Astrocyte of the spinal cord (primary cell): Measurements from ENCODE around the gene MEGF6.

Source experiments
- DNase-seq: peaks from one replicate; pipeline ENCODE4 v3.0.0; 2011; ENCODE audit warnings: low read depth, low spot score
- H3K4me3 ChIP-seq: 2 replicates; pipeline ENCODE4 v1.5.1; 2011; ENCODE audit warnings: low read depth, mild to moderate bottlenecking, low read length, moderate library complexity
- in situ Hi-C: cut with HindIII; loops from 2 replicates; pipeline ENCODE4 v1.10.0; 2017; ENCODE audit warnings: low sequenced_read_pairs
- TF ChIP-seq, protein P1 (sequence below): IDR thresholded peaks from 2 replicates; pipeline ENCODE4 v1.5.1; 2012; ENCODE audit warnings: low read depth, mild to moderate bottlenecking, low read length, inconsistent platforms

MEGF6 gene

DNA sequence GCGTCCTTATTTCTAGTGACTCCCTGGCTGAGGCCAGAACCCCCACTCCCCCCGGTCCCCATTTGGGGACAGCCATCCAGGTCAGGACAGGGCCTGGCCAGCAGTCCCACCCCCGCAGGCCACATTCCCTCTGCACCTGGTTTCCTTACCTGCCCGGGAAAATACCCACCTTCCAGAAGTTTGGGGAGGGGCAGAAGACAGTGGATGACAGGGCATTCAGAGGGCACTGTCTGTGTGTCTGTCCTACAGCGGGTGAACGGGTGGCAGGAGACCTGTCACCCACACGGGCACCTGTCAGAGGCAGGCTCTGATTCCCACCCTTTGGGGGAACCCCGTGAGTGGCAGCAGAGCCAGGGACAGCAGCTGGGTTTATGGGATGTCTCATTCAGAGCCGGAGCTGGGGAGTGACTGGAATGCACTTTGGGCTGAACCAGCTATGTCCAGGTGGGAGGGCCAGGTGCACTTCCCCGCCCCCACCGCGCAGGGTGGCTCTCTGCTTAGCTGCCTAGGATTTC is 154.8 kb downstream of the MEGF6 start:
- in situ Hi-C loops, result no loop called here
- H3K4me3 ChIP-seq, result no peak overlapping the region
- no peak for DNase-seq
- TF ChIP-seq, protein P1, sequence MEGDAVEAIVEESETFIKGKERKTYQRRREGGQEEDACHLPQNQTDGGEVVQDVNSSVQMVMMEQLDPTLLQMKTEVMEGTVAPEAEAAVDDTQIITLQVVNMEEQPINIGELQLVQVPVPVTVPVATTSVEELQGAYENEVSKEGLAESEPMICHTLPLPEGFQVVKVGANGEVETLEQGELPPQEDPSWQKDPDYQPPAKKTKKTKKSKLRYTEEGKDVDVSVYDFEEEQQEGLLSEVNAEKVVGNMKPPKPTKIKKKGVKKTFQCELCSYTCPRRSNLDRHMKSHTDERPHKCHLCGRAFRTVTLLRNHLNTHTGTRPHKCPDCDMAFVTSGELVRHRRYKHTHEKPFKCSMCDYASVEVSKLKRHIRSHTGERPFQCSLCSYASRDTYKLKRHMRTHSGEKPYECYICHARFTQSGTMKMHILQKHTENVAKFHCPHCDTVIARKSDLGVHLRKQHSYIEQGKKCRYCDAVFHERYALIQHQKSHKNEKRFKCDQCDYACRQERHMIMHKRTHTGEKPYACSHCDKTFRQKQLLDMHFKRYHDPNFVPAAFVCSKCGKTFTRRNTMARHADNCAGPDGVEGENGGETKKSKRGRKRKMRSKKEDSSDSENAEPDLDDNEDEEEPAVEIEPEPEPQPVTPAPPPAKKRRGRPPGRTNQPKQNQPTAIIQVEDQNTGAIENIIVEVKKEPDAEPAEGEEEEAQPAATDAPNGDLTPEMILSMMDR, result no peak

DNA sequence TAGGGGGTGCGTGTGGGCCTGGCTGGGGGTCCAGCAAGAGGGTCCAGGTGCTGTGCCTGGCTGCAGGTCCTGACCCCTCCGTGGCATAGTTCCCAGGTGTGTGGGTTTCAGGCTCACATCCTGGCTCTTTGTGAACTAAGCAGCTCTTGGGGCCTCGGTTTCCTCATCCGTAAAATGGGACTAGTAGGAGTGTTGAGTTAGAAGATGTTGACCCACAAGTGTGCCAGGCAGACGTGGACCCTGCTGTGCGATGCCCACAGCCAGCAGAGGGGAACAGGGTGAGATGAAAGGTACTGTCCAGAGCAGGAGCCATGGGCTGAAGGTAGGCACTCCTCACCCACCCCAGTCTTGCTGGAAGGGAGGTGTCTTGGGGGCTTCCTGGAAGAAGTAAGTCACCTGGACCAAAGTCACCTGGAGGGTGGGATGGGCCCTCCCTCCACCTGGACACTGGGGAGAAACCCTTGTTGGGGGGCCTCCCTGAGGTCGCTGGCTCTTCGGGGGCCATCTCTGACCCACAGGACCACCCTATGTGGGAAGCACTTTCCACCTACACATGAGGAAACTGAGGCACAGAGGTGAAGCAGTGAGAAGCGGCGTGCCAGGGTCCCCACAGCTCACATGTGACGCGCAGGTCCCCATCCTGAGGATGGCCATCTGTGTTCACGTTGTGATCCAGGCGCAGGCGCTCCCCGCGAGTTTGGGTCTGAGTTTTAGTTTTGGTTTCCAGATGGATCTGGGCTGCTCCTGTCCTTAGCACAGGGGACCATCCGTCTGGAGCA is 155.4 kb downstream of the MEGF6 start:
- TF ChIP-seq, protein P1, result no peak
- in situ Hi-C loops, result no loop called here
- no peak for DNase-seq
- no peak overlapping the region for H3K4me3 ChIP-seq

DNA sequence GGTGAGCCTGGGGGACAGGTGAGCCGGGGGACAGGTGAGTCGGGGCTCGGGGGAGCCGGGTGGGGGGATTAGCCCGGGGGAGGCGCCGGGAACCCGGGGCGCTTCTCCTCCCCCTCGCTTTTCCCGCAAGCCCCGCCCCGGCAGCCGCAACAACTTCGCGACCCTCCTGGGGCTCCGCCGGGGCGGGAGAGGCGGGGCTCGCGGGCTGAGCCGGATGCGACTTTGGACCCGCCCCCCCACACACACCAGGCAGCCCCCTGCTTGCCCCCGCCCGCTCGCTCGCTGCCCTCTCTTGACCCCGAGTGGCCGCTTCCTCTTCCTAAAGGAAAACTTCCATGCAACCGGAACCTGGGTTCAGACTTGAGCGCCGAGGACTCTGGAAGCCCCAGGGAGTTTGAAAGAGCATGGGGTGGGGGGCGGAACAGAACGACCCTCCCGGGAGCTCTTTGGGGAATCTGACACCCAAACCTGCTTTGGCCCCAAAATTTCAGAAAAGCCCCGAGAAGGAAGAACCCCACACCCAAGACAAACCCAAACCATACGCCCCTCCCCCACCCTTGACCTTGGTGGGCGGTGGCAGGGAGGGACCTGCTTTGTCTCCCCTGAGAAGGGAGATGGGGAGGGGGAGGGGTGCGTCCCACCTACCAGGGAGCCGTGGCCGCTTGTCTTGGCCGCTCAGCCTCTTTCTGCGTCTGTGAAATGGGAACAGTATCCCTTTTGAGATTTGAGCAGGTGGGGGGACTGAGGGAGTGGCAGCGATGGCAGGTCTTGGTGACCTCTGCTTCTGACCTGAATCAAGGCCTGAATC is 156.3 kb downstream of the MEGF6 start:
- peak overlapping the region; percentile 2 for H3K4me3 ChIP-seq
- TF ChIP-seq, protein P1, result no peak
- no peak for DNase-seq
- in situ Hi-C loops, result no loop called here

DNA sequence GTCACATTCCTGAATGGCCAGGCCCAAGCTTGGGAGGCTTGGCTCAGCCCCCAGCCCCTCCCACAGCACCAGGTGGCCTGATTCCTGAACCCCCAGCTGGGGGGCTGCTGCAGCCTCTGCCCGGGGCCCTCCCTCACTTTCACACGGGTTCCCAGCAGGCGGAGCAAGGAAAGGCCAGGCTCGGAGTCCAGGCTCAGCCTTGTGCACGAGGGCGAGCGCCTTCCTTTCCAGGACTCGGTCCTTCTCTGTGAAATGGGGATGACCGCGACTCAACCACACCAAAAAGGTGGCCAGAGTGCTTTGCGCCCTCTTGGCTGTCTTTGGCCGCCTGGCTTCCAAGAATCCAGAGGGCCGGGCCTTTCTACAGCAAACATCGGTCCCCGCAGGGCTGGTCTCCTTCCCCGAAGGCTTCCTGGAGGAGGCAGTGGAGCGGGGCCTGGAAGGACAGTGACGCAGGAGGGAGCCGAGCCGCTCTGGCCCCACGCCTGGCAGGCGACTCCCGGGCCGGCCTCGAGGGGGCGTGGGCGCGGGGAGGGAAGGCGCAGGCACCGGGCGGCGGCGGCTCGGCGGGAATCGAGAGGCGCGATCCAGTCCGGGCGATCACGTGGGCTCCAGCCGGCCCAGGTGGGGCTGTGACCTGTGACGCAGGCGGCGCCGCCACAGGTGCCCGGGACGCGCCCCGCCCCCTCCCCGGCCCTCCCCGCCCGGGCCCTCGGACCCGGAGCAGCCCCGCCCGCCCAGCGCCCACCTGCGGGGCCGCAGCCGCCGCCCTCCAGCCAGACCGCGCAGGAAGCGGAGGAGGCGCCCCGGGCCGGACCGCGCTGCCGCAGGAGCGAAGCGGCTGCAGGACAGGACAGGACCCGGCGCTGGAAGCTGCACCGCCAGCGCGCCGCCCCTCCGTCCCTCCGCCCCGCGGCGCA is 157.2 kb downstream of the MEGF6 start, which contains the start of gene ARHGEF16:
TSS of gene ARHGEF16 (plus strand) at position 775 of the 920 bp plus-strand sequence. CDS start 8,420 bp downstream, outside the sequence.
- peak within 1 kb of the TSS; percentile 2 for H3K4me3 ChIP-seq
- TF ChIP-seq, protein P1, result peak; percentile 34
- DNase-seq, result no peak
- in situ Hi-C loops, result no loop called here

DNA sequence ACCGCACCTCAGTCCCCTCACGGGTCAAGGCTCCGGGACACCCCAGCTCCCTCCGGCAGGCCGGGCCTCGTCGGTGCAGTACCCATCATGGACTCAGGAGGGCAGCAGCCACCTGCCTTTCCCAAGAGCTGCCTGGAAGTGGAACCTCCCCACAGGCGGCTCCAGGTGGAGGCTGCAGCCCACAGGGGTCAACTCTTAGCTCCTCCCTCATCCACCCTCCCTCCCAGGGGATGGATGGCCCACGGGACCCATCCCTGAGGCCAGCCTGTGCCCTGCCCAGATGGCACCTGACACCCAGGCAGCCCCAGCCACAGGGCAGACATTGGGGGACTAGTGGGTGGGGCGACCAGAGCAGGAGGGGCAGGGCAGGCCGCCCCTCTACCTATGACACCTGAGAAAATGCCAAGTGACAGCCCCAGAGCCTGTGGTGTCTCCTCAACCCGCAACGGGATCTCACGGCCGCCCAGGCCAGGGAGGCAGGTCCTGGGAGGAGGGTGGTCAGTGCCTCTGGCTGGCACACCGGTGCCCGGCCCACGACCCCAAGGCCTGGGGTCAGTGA is 158.0 kb downstream of the MEGF6 start:
- DNase-seq, result peak; percentile 54
- TF ChIP-seq, protein P1, result peak; percentile 98
- in situ Hi-C loops, result no loop called here
- H3K4me3 ChIP-seq, result no peak overlapping the region

DNA sequence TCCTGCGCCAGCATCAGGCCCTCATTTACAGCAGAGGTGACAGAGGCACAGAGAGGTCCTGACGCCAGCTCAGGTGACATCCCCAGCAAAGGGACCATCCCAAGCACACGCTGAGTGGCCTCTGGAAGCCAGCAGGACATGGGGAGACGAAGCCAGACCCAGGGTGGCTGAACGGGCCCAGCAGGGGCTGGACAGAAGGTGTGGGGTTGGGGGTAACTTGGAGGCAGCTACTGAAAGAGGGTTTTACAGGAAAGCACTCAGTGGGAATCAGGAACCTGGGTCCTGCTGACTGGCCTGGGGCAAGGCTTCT is 158.5 kb downstream of the MEGF6 start:
- no peak for DNase-seq
- TF ChIP-seq, protein P1, result no peak
- in situ Hi-C loops, result no loop called here
- no peak overlapping the region for H3K4me3 ChIP-seq
